Measurements from ENCODE around the gene NCKIPSD. TPM values are rescaled to one million over a fixed set of nuclear protein-coding genes. Genes with fewer than 3 reads are reported as not detected.

Gene NCKIPSD
- total RNA-seq, 1 donor from 2014 or later: 26.3 TPM

- no peaks in the 10 kb centered on the region for H3K27me3 Mint-ChIP-seq (ENCODE audit: unreplicated experiment)
- H3K27ac Mint-ChIP-seq (ENCODE audit: unreplicated experiment): no peak overlapping the region
- no peaks in the 10 kb centered on the region for H3K9me3 Mint-ChIP-seq (ENCODE audit: unreplicated experiment)
- H3K36me3 Mint-ChIP-seq (ENCODE audit: unreplicated experiment): peaks cover 45% of the 10 kb centered on the region
- H3K4me3 Mint-ChIP-seq (ENCODE audit: unreplicated experiment): no peak overlapping the region
- no peak for TF ChIP-seq CTCF (IDR thresholded peaks at IDR 0.05)
- H3K4me1 Mint-ChIP-seq (ENCODE audit: unreplicated experiment): peaks cover 6% of the 10 kb centered on the region
- no peak for DNase-seq (ENCODE audit: extremely low spot score, unreplicated experiment)
These were observed 60.1 kb downstream of the NCKIPSD start for GRCh38 chr3:48625600-48625999.

- peaks cover 42% of the 10 kb centered on the region for H3K36me3 Mint-ChIP-seq (ENCODE audit: unreplicated experiment)
- H3K9me3 Mint-ChIP-seq (ENCODE audit: unreplicated experiment): no peaks in the 10 kb centered on the region
- TF ChIP-seq CTCF (IDR thresholded peaks at IDR 0.05): no peak
- peaks cover 12% of the 10 kb centered on the region for H3K4me1 Mint-ChIP-seq (ENCODE audit: unreplicated experiment)
- H3K4me3 Mint-ChIP-seq (ENCODE audit: unreplicated experiment): no peak overlapping the region
- peak overlapping the region; percentile 23 for H3K27ac Mint-ChIP-seq (ENCODE audit: unreplicated experiment)
- H3K27me3 Mint-ChIP-seq (ENCODE audit: unreplicated experiment): no peaks in the 10 kb centered on the region
- no peak for DNase-seq (ENCODE audit: extremely low spot score, unreplicated experiment)
These were observed 60.9 kb downstream of the NCKIPSD start for GRCh38 chr3:48624767-48625166.

GRCh38 chr3:48623851-48624547, 61.7 kb downstream of the NCKIPSD start:
- Mint-ChIP-seq H3K27ac (ENCODE audit: unreplicated experiment) (no peak overlapping the region), H3K4me1 (ENCODE audit: unreplicated experiment) (peaks cover 20% of the 10 kb centered on the region), H3K4me3 (ENCODE audit: unreplicated experiment) (no peak overlapping the region), H3K9me3 (ENCODE audit: unreplicated experiment) (no peaks in the 10 kb centered on the region), H3K27me3 (ENCODE audit: unreplicated experiment) (no peaks in the 10 kb centered on the region), H3K36me3 (ENCODE audit: unreplicated experiment) (peaks cover 34% of the 10 kb centered on the region)
- TF ChIP-seq CTCF (IDR thresholded peaks at IDR 0.05): no peak
- DNase-seq (ENCODE audit: extremely low spot score, unreplicated experiment): no peak

Small RNA genes within 50 kb of the gene (microRNA-seq; reads per million reads assigned to microRNA genes)
- not detected for gene MIR4793 (ENCODE audit: unreplicated experiment)

Other genes with a start within 250 kb of the NCKIPSD start
- 11.3 and 11.9 TPM in 2 replicates for gene CCDC51, start 245.8 kb downstream of the NCKIPSD start, total RNA-seq
- gene TMA7, start 245.7 kb downstream of the NCKIPSD start, total RNA-seq: 186 and 198 TPM in 2 replicates
- 8.5 and 9.3 TPM in 2 replicates for gene ATRIP, start 239.2 kb downstream of the NCKIPSD start, total RNA-seq
- 203 and 211 TPM in 2 replicates for gene SHISA5, start 181.7 kb downstream of the NCKIPSD start, total RNA-seq
- gene PFKFB4, start 129.1 kb downstream of the NCKIPSD start, total RNA-seq: 7.1 TPM in 2 replicates
- 0.81 and 0.89 TPM in 2 replicates for gene UCN2, start 122.1 kb downstream of the NCKIPSD start, total RNA-seq
- gene COL7A1, start 90.6 kb downstream of the NCKIPSD start, total RNA-seq: 16.6 and 18.9 TPM in 2 replicates
- 201 and 202 TPM in 2 replicates for gene UQCRC1, start 76.3 kb downstream of the NCKIPSD start, total RNA-seq
- gene TMEM89, start 64.1 kb downstream of the NCKIPSD start, total RNA-seq: not detected in 2 replicates
- gene SLC26A6, start 50.5 kb downstream of the NCKIPSD start, total RNA-seq: 63.8 and 66.2 TPM in 2 replicates
- gene CELSR3, start 23.0 kb downstream of the NCKIPSD start, total RNA-seq: 7.1 and 7.4 TPM in 2 replicates
- gene IP6K2, start 31.3 kb upstream of the NCKIPSD start, total RNA-seq: 101 and 104 TPM in 2 replicates
- gene PRKAR2A, start 162.0 kb upstream of the NCKIPSD start, total RNA-seq: 61.6 and 61.8 TPM in 2 replicates
- gene SLC25A20, start 213.0 kb upstream of the NCKIPSD start, total RNA-seq: 12.4 and 13.3 TPM in 2 replicates
- 82.5 and 97.2 TPM in 2 replicates for gene ARIH2, start 232.9 kb upstream of the NCKIPSD start, total RNA-seq

All from osteocyte (in vitro differentiated cells).